HT-29 (cell line): ENCODE measurements around the gene SETDB1. TPM values are rescaled to one million over a fixed set of nuclear protein-coding genes. Genes with fewer than 3 reads are reported as not detected.
"Not testable (repeated sequence)": the region's sequence is repeated elsewhere in the genome, so short reads cannot be mapped to it uniquely, and the experiment has no call there.

Experiments
- DNase-seq: peaks from one replicate; pipeline ENCODE4 v3.0.0-alpha.2; 2015; ENCODE audit warnings: low spot score
- total RNA-seq: library from RNA; depleted of rRNA; stranded (reverse); fragments of >200 nt; shearing (Covaris generic); gene quantifications from 2 replicates; pipeline ENCODE4 v1.2.3, GENCODE V29; 2014; rRNA removed

The SETDB1 gene
- total RNA-seq = 23.6 and 29.2 TPM in 2 replicates

DNA sequence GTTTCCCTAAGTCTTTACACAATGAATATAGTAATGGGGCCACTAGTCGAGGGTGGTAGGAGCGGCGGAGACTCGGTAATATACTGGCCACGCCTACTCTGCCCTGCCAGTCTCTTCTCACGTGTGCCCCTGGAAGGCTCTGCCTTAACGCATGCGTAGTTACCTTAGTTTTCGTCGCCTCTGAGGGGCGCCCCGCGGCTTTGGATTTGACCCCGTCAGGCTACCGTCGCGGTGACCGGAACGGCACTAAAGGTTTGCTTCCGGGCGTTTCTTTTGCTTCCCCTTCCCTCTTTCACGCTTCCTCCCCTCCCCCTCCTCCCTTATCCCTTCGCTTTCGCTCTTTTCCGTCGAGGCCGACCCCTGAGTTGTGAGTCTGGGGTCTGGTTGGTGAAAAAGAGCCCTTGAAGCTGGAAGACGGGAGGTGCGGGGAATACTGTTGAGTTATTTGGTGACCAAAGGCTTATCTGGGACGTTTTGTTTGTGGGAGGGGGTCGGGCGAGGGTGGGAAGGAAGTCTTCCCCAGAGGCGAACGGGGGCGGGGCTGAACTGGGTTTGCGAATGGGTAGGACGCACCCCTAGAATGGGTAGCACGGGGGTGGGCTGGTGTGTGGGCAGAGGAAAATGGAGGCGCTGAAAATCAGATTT is at the start of gene SETDB1:
TSS of gene SETDB1 (plus strand) at position 267 of the 645 bp plus-strand sequence. CDS start 1,352 bp downstream, outside the sequence.
- DNase-seq = peak; percentile 96

DNA sequence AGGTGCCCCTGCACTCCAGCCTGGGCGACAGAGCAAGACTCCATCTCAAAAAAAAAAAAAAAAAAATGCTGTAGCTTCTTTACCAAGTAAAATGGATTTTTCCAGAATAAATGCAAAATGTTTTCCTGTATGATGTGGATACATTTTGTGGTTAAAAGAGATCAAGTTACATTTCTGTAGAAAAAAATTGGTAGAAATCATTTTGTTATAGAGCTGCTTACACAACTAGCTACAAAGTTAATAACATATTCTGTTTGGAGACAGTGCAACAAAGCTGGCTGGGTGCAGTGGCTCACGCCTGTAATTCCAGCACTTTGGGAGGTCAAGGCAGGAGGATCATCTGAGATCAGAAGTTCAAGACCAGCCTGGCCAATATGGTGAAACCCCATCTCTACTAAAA is 47.2 kb upstream of the SETDB1 start:
- DNase-seq = not testable (repeated sequence)

DNA sequence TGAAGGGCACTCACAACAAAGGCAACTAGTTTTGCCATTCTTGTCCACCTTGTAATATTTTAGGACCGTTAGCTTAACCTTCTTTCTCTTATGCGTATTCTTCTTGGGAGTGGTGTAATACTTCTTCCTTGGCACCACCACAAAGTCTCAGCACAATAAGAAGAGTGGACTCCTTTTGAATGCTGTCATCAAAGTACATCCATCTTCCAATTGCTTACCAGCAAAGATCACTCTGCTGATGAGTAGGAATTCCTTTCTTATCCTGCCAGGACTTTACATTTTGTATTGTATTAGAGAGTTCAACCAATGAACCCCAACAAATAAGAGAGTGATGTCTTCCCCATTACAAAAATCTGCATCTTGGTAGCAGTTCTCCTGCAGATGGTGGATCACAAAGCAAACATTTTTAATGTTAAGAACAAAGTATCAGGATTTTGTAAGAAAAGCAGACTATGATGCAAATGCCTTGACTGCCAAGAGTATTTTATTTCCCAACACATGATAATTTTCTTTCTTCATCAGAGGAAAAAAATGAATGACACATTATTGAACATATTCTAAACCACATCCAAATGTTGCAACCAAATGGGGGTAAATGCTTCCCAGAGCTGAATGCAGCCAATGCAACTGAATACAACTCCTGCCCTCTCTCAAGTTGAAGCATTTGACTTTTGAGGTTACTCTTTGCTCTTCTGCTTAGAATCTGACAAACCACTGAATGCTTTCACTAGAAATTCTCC is 44.7 kb upstream of the SETDB1 start:
- DNase-seq = no peak

DNA sequence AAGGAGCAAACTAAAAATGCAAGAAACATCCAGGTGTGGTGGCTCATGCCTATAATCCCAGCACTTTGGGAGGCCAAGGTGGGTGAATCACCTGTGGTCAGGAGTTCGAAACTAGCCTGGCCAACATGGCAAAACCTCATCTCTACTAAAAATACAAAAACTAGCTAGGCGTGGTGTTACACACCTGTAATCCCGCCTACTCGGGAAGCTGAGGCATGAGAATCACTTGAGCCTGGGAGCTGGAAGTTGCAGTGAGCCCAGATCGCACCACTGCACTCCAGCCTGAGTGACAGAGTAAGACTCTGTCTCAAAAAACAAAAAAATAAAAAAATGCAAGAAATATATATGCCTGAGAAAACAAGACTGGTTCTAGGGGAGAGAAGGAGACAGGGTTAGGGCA is 43.0 kb upstream of the SETDB1 start:
- DNase-seq = not testable (repeated sequence)

DNA sequence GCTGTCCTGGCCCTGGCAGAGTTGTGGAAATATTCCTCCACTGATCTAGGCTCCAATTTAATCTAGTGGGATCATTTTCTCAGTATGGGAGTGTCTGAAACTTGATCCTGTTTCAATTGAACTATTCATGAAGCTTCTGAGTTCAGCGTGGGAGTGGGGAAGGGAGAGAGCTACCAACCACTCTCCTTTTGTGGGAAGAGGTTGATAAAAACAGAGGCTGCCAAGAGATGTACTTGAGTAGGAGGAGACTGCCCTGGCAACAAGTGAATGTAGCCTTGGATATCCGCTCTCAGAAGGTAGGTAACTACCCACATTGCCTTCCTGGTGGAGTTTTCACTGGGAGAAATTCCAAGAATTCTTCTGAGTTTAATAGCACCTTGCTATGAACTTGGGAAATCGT is 39.1 kb upstream of the SETDB1 start, which contains the start of gene CTXND2:
TSS of gene CTXND2 (plus strand) at position 119 of the 400 bp plus-strand sequence. CDS start 25,179 bp downstream, outside the sequence.
- DNase-seq = no peak

DNA sequence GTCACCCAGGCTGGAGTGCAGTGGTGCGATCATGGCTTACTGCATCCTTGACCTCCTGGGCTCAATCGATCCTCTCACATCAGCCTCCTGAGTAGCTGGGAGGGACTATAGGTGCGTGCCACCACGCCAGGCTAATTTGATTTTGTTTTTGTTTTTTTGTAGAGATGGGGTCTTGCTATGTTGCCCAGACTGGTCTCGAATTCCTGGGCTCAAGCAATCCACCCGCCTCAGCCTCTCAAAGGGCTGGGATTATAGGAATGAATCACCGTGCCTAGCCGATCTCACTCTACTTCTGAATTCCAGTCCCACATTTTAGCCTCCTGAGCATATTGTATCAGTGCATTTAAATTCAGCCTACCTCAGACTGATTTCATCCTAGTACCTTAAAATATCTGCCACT is 37.4 kb upstream of the SETDB1 start:
- no peak for DNase-seq

DNA sequence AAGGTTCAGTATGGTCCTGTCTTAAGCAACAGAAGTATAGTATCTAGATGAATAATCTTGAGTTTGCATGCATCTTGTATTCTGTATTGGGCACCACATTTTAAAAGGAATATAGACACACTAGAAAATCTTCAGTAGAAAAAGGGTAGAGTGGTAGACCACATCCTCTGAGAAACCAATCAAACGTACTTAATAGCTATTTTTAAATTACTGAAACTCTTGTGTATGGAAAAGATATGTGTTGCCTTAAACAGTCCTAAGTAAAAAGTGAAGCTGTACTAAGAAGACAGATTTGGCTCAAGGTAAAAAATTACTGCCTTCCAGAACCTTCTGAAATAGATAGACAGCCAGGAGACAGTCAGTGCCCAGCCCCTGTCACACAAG is 36.1 kb upstream of the SETDB1 start:
- DNase-seq = no peak

DNA sequence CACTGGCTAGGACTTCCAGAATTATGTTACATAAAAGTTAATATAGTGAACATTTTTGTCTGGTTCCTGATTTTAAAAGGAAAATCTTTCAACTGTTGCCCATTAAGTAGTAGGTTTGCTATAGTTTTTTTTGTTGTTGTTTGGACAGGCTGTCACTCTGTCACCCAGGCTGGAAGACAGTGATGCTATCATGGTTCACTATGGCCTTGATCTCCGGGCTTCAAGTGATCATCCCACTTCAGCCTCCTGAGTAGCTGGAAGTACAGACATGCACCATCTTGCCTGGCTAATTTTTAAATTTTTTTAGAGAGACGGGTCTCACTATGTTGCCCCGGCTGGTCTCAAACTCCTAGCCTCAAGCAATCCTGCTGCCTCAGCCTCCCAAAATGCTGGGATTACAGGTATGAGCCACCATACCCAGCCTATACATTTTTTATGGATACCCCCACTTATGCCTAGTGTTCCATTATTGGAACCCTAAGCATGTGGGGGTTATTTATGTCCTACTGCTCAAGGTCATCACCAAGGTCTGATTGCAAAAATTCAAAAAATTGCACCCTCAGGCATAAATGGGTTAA is 32.7 kb upstream of the SETDB1 start:
- DNase-seq = no peak

DNA sequence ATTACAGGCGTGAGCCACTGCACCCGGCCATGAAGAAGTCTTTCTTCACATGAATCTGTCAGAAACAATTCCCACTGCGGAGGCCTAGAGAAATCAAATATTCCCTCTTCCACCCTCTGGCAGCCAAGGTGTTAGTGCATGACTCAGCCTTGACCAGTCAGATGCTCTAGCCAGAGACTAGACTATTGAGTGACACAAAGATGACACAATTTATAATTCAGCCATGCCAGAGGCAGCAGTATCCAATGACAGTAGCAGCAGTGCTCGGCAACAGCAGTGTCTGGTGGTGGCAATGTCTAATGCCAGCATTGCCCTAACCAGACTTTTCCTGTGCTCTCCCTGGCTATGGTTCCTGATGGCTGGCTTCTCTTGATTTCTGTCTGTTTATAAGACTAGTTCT is 30.5 kb upstream of the SETDB1 start:
- DNase-seq = no peak

DNA sequence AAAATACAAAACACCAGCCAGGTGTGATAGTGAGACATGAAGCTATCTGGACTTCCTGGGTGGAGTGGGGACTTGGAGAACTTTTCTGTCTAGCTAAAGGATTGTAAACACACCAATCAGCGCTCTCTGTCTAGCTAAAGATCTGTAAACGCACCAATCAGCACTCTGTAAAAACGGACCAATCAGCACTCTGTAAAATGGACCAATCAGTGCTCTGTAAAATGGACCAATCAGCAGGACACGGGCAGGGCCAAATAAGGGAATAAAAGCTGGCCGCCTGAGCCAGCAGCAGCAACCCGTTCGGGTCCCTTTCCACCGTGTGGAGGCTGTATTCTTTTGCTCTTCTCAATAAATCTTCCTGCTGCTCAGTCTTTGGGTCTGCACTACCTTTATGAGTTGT is 26.4 kb upstream of the SETDB1 start:
- not testable (repeated sequence) for DNase-seq

DNA sequence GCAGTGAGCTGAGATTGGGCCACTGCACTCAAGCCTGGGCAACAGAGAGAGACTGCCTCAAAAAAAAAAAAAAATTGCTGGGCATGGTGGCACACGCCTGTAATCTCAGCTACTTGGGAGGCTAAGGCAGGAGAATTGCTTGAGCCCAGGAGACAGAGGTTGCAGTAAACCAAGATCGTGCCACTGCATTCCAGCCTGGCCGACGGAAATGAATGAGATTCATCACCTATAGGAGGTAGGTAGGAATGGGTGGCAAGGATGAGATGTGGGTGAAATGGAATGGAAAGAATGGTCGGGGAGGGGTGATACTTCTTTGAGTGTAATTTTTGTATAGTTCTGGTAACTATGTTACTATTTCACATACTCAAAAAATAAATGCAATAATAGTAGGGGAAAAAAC is 23.8 kb upstream of the SETDB1 start:
- DNase-seq = no peak

DNA sequence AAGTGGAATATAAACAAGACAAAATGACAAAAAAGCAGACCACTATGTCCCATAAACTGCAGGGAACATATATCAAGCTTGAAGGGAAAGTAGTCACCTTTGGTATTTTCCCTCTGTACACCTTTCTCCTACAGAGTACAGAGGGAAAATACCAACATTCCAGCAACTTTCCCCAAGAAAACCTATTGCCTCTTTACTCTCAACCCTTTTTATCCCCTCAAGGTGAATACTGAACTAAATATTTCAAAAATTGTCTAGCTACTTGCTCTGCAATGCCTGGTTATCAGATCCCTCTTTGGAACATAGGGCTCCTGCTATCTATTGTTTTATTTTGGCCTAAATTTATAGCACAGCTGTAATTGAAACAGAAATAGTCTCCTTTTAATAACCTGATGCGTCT is 23.4 kb upstream of the SETDB1 start:
- DNase-seq = no peak

DNA sequence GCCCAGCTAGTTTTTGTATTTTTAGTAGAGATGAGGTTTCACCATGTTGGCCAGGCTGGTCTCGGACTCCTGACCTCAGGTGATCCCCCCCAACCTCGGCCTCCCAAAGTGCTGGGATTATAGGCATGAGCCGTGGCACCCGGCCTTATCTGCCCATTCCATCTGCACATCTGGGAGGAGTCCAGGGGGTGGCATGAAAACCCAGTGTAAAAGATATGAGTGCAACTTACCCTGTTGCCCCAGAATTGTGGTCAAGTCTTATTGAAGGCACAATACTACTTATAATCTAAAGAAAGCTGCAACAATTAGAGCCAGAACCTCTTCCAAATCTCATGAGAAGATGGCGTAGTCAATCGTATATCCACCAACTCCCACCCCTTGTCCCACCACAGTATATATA is 20.9 kb upstream of the SETDB1 start:
- no peak for DNase-seq

DNA sequence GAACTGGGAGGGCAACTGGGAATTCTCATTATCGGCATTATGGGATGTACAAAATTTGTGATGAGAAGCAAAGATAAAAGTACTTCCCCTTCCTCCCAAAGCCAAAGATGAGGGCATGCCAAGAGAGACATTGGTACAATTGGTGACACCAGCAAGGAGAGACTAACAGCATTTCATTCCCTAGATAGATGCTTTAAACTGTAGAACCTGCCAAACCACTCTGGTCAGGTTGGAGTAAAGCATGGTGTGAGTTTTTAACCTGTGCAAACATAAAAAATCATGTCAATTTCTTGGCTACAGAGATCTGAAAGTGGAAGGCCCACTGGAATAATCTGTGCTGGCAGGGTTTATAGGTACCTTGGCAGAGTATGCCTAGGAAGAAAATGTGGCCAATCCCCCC is 19.8 kb upstream of the SETDB1 start:
- DNase-seq = peak; percentile 36

DNA sequence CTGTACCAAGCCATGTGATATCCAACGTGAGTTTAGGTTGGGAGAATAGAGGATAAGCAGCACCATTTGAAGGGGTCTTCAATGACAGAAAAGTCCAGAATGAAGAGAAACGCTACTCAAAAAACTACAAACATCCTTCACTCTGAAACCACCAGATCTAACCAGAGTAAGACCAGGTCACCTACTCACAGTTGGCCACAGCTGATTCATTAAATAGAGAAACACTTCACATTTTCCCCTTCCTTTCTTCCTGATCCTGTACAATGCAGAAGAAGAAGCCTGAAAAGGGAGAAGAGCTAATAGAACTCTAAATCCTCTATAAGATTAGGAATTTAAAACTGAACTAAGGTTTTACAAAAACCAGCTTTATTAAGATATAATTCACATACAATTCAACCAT is 19.4 kb upstream of the SETDB1 start:
- DNase-seq = no peak

DNA sequence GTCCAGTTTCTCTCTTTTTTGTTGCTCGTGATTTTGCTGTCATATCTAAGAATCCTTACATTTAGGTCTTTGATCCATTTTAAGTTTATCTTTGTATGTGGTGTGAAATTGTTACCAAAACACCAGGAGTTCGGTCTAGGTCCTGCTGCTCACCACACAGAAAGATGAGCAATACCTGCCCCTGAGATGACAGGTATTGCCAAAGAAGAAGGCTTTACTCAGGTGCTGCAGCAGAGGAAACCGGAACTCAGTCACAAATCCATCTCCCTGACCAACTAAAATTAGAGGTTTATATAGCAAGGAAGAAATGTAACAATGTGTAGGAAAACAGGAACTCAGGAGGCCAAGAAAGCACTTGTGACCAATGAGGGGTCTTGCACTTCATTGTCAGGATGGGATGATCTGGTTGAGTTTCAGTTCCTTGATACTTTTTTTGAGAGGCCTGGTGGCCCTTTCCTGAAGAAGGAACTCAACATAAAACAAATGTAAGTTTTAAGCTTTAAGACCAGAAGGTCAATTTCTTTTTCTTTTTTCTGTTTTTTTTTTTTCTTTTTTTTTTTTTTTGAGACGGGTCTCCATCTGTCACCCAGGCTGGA is 16.5 kb upstream of the SETDB1 start:
- no peak for DNase-seq

DNA sequence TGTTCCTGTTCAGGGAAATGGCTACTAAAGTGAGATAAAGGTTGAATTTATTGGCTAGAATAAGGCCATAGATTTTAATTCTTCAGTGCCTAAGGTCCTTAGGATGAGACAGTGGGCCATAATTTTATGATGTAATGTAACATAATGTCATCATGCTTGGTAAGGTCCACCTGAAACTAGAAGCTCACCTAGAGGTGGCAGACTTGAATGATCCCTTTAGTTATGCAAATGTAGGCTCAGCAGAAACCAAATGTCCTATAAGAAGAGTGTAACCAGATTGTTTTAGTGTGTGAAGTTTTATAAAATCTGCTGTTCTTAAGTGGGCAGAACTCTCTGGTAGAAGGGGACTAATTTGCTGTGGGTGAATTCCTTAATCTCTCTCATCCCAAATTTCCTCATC is 13.5 kb upstream of the SETDB1 start:
- no peak for DNase-seq

DNA sequence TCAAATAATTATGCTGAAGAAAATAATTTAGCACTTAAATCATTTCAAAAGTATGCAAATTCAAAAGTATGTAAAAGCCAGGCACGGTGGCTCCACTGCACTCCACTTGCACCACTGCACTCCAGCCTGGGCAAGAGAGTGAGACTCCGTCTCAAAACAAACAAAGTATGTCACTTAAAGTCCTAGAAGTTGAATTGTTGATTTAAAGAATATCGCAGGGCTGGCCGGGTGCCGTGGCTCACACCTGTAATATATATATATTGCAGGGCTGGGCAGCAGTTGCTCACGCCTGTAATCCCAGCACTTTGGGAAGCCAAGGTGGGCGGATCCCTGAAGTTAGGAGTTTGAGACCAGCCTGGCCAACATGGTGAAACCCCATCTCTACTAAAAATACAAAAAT is 8.8 kb upstream of the SETDB1 start:
- no peak for DNase-seq

DNA sequence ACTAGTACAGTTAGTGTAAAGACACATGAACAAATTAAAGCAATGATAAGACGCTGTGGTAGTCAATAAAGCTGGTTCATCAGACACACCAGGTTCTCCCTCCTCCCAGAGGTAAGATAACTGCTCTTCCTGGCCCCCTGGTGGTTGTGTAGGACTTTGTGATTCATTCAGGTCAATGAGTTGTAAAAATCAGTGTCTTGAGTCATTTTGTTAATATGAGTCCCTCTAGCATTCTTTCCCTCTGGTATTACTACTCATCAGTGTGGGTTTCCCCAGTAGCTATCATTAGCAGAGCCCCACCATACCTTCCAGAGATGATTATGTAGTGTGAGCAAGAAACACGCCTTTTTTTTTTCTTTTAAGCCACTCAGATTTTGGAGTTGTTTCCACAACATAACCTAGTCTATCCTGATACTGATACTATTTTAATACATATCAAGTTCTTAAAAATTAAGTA is 3.6 kb upstream of the SETDB1 start:
- DNase-seq = peak; percentile 91

DNA sequence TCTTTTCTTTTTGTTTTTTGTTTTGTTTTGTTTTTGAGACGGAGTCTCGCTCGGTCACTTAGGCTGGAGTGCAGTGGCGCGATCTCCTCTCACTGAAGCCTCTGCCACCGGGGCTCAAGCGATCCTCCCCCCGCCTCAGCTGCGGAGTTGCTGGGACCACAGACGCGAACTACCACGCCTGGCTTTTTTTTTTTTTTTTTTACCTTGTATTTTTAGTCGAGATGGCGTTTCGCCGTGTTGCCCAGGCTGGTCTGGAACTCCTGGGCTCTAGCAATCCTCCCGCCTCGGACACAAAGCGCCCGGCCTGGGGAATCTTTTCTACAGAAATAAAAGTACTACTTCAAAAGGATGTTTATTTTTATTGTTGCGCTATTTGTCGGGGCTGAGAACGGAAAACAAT is 1.1 kb upstream of the SETDB1 start:
- DNase-seq = no peak

DNA sequence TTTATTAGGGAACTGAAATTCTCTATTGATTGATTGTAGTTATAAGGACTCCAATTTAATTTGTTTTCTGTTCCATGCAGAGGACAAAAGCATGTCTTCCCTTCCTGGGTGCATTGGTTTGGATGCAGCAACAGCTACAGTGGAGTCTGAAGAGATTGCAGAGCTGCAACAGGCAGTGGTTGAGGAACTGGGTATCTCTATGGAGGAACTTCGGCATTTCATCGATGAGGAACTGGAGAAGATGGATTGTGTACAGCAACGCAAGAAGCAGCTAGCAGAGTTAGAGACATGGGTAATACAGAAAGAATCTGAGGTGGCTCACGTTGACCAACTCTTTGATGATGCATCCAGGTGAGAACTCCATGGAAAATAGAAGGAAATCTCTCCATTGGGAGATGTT is 1.5 kb downstream of the SETDB1 start:
- no peak for DNase-seq

DNA sequence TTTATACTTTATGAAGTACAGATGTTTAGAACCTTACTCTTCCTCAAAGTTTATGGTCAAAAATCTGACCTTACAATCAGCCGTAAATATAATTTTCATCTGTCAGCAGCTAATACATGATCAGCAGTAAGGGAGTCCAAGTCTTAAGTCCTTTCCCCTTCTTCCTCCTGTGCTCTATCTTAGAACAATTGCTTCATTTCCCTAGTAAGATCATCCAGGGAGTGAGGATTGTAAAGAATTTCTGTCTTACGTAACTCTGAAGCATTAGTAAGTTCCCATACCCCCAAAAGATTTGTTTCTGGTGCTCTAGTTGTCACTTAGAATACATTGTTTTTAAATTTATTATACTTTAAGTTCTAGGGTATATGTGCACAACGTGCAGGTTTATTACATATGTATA is 2.1 kb downstream of the SETDB1 start:
- no peak for DNase-seq
